ENCODE results near the gene XYLT1.

DNA sequence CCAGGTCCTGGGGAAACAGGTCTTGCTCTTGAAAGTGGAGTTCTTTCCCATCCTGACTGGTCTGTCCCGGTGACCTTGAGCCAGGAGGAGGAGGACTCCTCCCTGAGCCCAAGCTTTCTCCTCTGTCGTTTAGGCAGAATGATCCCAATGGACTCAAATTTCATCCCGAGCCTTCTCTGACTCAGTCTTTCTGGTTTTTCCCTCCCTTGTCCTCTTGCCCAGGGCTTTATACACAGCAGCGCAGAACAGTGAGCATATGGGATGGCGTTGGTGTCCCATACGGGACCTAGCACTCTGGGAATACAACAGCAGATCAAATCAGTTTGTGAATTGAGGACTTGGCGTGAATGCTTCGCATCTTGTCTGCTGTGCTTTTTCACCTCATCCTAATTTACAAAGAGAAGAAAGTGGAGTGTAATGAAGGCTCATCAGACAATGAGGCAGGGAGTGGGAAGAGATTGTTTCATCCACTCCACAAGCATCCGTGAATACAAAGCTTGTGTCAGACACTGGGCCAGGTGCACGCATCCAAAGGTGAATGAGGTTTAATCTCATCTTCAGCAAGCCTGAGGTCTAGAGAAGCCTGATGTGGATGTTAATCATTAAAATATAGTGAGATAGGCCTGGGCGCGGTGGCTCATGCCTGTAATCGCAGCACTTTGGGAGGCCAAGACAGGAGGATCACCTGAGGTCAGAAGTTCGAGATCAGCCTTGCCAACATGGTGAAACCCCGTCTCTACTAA, 1.1 kb upstream of the XYLT1 start:
- TF ChIP-seq PCBP1 (IDR thresholded peaks at IDR 0.05; ENCODE audit: low read depth, low read length, poor library complexity, severe bottlenecking) (no peak), NUFIP1 (IDR thresholded peaks at IDR 0.05; ENCODE audit: partially characterized antibody) (no peak), TGIF2 (CRISPR knock-in tag; IDR thresholded peaks at IDR 0.05) (no peak), POLR2A (conservative IDR thresholded peaks at IDR 0.05) (no peak), CHD1 (IDR thresholded peaks at IDR 0.05; ENCODE audit: low read length) (no peak), ZC3H4 (CRISPR knock-in tag; IDR thresholded peaks at IDR 0.05; ENCODE audit: borderline replicate concordance) (no peak), ZNF121 (CRISPR knock-in tag; conservative IDR thresholded peaks at IDR 0.05) (no peak), HNRNPH1 (optimal IDR thresholded peaks at IDR 0.05; ENCODE audit: low read depth, low read length) (no peak), ZNF507 (tag; conservative IDR thresholded peaks at IDR 0.05) (no peak)
- TF ChIP-seq, protein P1, sequence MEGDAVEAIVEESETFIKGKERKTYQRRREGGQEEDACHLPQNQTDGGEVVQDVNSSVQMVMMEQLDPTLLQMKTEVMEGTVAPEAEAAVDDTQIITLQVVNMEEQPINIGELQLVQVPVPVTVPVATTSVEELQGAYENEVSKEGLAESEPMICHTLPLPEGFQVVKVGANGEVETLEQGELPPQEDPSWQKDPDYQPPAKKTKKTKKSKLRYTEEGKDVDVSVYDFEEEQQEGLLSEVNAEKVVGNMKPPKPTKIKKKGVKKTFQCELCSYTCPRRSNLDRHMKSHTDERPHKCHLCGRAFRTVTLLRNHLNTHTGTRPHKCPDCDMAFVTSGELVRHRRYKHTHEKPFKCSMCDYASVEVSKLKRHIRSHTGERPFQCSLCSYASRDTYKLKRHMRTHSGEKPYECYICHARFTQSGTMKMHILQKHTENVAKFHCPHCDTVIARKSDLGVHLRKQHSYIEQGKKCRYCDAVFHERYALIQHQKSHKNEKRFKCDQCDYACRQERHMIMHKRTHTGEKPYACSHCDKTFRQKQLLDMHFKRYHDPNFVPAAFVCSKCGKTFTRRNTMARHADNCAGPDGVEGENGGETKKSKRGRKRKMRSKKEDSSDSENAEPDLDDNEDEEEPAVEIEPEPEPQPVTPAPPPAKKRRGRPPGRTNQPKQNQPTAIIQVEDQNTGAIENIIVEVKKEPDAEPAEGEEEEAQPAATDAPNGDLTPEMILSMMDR (IDR thresholded peaks at IDR 0.05 in 2 of 3, conservative IDR thresholded peaks at IDR 0.05 in 1 of 3; ENCODE audit: insufficient read depth in 2 of 3, low read depth in 1 of 3, low read length in 3 of 3), result no peak
- TF ChIP-seq, protein P2, sequence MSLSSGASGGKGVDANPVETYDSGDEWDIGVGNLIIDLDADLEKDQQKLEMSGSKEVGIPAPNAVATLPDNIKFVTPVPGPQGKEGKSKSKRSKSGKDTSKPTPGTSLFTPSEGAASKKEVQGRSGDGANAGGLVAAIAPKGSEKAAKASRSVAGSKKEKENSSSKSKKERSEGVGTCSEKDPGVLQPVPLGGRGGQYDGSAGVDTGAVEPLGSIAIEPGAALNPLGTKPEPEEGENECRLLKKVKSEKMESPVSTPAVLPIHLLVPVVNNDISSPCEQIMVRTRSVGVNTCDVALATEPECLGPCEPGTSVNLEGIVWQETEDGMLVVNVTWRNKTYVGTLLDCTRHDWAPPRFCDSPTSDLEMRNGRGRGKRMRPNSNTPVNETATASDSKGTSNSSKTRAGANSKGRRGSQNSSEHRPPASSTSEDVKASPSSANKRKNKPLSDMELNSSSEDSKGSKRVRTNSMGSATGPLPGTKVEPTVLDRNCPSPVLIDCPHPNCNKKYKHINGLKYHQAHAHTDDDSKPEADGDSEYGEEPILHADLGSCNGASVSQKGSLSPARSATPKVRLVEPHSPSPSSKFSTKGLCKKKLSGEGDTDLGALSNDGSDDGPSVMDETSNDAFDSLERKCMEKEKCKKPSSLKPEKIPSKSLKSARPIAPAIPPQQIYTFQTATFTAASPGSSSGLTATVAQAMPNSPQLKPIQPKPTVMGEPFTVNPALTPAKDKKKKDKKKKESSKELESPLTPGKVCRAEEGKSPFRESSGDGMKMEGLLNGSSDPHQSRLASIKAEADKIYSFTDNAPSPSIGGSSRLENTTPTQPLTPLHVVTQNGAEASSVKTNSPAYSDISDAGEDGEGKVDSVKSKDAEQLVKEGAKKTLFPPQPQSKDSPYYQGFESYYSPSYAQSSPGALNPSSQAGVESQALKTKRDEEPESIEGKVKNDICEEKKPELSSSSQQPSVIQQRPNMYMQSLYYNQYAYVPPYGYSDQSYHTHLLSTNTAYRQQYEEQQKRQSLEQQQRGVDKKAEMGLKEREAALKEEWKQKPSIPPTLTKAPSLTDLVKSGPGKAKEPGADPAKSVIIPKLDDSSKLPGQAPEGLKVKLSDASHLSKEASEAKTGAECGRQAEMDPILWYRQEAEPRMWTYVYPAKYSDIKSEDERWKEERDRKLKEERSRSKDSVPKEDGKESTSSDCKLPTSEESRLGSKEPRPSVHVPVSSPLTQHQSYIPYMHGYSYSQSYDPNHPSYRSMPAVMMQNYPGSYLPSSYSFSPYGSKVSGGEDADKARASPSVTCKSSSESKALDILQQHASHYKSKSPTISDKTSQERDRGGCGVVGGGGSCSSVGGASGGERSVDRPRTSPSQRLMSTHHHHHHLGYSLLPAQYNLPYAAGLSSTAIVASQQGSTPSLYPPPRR (CRISPR knock-in tag; IDR thresholded peaks at IDR 0.05; ENCODE audit: borderline replicate concordance), result no peak
- TF ChIP-seq, protein P3, sequence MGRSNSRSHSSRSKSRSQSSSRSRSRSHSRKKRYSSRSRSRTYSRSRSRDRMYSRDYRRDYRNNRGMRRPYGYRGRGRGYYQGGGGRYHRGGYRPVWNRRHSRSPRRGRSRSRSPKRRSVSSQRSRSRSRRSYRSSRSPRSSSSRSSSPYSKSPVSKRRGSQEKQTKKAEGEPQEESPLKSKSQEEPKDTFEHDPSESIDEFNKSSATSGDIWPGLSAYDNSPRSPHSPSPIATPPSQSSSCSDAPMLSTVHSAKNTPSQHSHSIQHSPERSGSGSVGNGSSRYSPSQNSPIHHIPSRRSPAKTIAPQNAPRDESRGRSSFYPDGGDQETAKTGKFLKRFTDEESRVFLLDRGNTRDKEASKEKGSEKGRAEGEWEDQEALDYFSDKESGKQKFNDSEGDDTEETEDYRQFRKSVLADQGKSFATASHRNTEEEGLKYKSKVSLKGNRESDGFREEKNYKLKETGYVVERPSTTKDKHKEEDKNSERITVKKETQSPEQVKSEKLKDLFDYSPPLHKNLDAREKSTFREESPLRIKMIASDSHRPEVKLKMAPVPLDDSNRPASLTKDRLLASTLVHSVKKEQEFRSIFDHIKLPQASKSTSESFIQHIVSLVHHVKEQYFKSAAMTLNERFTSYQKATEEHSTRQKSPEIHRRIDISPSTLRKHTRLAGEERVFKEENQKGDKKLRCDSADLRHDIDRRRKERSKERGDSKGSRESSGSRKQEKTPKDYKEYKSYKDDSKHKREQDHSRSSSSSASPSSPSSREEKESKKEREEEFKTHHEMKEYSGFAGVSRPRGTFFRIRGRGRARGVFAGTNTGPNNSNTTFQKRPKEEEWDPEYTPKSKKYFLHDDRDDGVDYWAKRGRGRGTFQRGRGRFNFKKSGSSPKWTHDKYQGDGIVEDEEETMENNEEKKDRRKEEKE (IDR thresholded peaks at IDR 0.05; ENCODE audit: borderline replicate concordance in 1 of 2, control insufficient read depth in 1 of 2, low read depth in 2 of 2, low read length in 1 of 2), result no peak

Measured in K562 (cell line).